Vagina (tissue), 2 donors: ENCODE results near the gene MRPL10.

ENCODE experiments used
- CTCF ChIP-seq, 3 experiments: fragments of 450-650 bp in 2 of 3; fragments of 200-600 bp in 1 of 3; sonication (generic) in 1 of 3; IDR thresholded peaks; one replicate each; pipeline ENCODE4 v1.5.1; 2017 to 2019; ENCODE audit warnings: antibody characterized with exemption in 3 of 3, mild to moderate bottlenecking in 2 of 3, moderate library complexity in 2 of 3
- POLR2A ChIP-seq, 2 donors: fragments of 450-650 bp; IDR thresholded peaks; one replicate each; pipeline ENCODE4 v1.6.1; 2017; ENCODE audit warnings: antibody characterized with exemption in 2 of 2, mild to moderate bottlenecking in 2 of 2, moderate library complexity in 2 of 2

GRCh38 chr17:47802341-47803022, 28.9 kb downstream of the MRPL10 start:
- TF ChIP-seq POLR2A (IDR thresholded peaks at IDR 0.05) (no peak), CTCF (IDR thresholded peaks at IDR 0.05) (peak in 1 of 3 experiments; percentile 20)
